HL-60/S4 treated with phorbol 12-myristate 13-acetate at 8.2 ng/mL for 4 days and 3 days (cell line): ENCODE data around the gene CABCOCO1.
"Not testable (repeated sequence)": the region's sequence is repeated elsewhere in the genome, so short reads cannot be mapped to it uniquely, and the experiment has no call there.

Source experiments
- in situ Hi-C: fragments of 300-500 bp; cut with MboI; formaldehyde crosslinking; loops from 2 replicates; pipeline ENCODE4 v1.15.0; 2022; ENCODE audit warnings: low sequenced_read_pairs

Gene CABCOCO1

DNA sequence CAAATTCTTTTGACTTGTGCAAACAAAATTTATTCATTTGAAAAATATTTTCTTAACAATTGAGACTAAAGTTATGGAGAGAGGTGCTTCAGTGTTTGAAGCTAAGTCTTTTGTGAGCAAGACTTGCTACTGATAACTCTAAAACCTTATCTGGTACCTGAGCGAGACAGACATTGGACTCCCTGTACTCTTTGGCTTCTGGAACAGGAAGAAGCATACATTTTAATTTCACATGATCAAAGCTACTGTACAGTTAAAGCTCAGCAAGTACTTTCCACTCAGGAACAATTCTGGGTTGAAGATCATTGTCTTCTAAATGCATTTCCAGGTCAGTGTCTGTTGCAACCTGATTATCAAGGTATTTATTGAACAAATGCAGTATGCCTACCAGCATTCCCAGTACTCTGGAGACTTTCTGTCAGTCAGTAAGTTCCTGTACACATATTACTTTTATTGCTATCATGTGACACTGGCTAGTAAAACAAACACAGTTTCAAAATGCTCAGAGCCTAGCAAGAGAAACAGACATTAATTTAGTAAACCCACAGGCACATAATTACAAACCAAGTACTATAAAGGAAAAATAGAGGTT is 42.4 kb downstream of the CABCOCO1 start:
- in situ Hi-C loops: no loop called here

DNA sequence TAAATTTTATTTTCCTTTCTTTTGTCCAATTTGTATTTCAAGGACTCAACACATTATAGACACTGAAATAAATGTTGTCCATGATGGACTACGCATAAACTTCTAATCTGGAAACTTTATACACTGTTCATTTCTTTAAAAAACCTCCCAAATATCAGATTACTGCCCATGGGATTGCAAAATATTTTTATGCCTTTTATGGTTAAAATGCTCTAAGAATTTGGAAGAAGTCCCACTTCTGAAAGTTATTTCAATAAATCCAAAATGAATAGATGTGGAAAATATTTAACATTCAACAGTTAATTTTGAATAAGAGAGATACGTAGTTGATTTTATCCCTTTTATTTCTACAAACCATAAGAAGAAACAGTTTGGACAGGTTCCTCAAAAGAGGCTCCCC is 46.1 kb downstream of the CABCOCO1 start:
- in situ Hi-C loops: no loop called here

DNA sequence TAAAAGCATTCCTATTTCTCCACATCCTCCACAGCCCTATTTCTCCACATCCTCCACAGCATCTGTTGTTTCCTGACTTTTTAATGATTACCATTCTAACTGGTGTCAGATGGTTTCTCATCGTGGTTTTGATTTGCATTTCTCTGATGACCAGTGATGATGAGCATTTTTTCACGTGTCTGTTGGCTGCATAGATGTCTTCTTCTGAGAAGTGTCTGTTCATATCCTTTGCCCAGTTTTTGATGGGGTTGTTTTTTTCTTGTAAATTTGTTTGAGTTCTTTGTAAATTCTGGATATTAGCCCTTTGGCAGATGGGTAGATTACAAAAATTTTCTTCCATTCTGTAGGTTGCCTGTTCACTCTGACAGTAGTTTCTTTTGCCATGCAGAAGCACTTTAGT is 49.4 kb downstream of the CABCOCO1 start:
- in situ Hi-C loops: not testable (repeated sequence)

GRCh38 chr10:61719475-61719874 is 56.7 kb downstream of the CABCOCO1 start:
- in situ Hi-C loops: not testable (repeated sequence)

- in situ Hi-C loops: no loop called here
These were observed 57.2 kb downstream of the CABCOCO1 start for GRCh38 chr10:61719906-61720305.

DNA sequence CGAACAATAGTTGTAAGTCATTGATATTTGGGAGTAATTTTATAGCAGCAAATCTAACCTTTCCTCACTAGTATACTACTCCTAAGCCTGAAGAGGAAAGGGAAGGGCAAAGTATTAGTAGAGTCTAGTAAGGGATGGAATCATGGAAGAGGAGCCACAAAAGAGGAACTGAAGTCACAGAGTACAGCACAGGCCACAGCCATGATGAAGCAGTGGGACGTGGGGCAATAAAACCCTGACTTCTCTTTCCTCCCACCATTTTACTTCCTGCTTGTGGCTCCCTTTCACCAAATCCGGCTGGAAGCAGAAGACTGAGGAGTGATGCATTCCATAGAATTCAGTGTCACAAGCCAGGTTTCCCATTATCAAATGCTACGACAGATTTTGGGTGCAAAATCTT is 58.7 kb downstream of the CABCOCO1 start:
- in situ Hi-C loops: no loop called here

GRCh38 chr10:61725221-61725620 is 62.5 kb downstream of the CABCOCO1 start:
- in situ Hi-C loops: not testable (repeated sequence)

- in situ Hi-C loops: no loop called here
These were observed 66.9 kb downstream of the CABCOCO1 start for GRCh38 chr10:61729596-61729995.

DNA sequence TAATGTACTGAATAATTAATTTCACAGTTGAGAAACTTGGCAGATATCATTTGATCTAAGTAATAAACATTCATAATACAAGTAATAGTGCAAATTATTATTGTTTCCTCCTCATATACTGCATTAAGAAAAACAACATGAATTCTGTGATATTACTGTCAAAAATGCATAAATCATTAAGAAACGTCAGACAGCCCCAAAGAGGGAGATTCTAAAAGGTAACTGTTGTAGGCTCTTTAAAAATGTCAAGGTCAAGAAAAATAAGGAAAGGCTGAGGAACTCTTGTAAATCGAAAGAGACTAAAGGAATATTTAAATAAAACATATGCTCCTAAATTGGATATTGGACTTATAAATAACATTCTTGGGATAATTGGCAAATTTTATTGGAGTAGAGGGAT is 67.9 kb downstream of the CABCOCO1 start:
- in situ Hi-C loops: no loop called here

DNA sequence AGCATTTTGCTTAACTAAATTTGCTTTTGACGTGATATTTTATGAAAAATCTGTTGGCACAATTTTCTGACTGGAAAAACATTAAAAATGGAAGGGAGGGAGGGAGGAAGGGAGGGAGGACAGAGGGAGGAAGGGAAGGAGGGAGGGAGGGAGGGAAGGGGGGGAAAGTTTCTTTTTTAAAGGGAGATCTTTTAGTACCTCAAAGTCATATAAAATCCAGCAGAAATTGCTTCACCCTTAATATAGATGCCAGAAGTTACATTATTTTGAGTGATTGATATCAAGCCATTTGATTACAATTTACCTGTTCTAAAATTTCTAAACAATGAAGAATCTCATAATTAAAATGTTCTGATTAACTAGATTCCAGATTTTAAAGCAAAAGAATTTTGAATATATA is 68.9 kb downstream of the CABCOCO1 start:
- in situ Hi-C loops: no loop called here

- in situ Hi-C loops: no loop called here
These were observed 70.0 kb downstream of the CABCOCO1 start for GRCh38 chr10:61732629-61733278.

DNA sequence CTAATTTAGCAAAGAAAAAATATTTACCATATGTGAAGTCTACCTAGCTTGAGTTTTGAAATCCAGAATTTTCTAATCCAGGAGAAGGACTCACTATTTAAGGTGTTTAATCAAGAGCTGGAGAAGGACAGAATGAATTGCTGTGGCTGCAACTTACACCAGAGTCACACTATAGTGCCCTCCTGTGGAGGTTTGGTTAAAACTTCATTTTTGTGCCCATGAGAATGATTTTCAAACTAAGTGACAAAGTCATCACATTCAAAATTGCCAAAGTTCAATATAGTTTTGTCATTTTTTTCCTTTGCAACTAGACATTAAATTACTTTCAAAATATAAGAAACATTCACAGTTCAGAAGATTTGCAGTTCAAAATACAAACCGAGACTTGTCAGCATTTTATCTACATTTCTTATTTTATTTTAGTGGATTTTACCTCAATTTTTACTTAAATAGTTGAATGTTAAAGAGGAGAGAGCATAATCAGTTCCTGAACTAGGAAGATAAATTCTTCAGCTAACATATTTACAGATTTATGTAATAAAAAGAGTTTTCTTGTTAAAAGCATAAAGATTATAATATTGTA is 70.7 kb downstream of the CABCOCO1 start:
- in situ Hi-C loops: no loop called here

- in situ Hi-C loops: no loop called here
These were observed 73.2 kb downstream of the CABCOCO1 start for GRCh38 chr10:61735882-61736281.

- in situ Hi-C loops: not testable (repeated sequence)
These were observed 74.7 kb downstream of the CABCOCO1 start for GRCh38 chr10:61737455-61737854.

DNA sequence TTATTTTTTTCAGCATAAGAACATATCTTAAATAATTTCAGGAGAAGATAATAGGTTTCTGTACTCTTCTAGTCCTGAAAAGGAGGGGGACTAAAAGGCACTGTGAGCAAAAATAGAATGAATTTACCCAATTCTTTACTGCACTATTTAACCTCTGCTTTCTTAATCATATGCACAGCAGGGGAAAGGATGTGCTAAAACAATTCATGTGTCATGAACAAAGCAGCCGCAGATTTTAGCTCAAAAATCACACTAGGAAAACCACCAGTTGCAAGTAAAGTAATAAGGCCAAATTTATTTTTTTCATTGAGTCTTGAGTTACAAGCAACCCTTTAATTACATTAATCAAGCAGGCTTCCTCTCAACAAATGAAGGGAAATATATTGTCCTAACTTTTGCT is 80.1 kb downstream of the CABCOCO1 start:
- in situ Hi-C loops: no loop called here

- in situ Hi-C loops: no loop called here
These were observed 81.7 kb downstream of the CABCOCO1 start for GRCh38 chr10:61744469-61744868.

GRCh38 chr10:61746377-61746776 is 83.6 kb downstream of the CABCOCO1 start:
- in situ Hi-C loops: no loop called here

DNA sequence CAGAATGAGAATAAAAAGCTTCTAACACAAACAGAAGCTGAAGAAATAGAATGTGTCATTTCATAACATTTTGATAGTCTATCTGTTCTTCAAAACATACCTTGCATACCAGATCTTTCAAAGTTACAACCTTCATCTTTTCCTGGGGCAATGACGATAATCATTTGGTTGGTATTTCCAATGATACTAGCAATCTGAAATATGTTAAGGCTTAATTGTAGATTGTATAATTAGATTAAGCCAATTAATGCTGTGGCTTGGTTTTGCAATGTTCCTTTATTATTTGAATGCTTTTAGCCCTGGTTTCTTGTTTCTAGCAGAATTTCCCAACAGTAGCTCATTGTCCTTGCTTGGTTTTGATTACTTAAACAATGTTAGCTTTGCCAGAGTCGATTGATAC is 84.6 kb downstream of the CABCOCO1 start:
- in situ Hi-C loops: no loop called here

DNA sequence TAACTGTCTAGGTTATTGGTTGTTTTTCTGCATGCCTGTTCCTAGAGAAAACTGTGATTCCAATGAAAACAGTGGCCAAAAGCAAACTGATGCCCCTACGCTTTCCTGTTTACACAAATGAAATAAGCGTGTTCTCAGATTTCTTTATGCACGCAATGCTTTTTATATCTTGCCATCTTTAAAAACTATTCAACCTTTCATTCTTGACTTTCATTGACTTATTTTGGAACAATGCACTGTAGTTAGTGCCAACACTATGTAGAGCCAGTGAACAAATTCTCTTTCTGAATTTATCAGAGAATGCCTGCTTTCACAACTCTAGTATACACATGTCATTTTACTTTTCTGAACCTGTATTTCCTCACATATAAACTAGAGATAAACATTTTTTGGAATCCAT is 86.6 kb downstream of the CABCOCO1 start:
- in situ Hi-C loops: no loop called here

GRCh38 chr10:61750943-61751471 is 88.3 kb downstream of the CABCOCO1 start:
- in situ Hi-C loops: no loop called here

DNA sequence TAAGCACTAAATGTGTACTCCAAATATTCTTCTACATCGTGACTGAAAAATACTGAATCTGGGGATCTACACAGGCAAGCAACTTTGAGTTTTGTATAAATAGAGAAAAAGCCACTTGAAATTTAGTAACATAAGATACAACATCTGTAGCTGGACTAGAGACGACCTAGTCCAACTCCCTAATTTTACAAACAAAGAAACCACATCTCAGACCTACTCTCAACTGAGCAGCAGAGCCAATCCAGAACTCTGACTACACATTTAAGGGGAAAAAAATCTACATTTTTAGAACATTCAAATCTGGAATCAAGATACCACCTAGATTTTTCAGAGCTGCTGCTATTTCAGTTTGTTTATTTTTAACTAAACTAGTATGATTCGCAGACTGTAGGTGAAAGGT is 88.9 kb downstream of the CABCOCO1 start:
- in situ Hi-C loops: no loop called here
